Cardiac muscle cell (in vitro differentiated cells and primary cell): Measurements from ENCODE around the gene EPPIN. TPM values are rescaled to one million over a fixed set of nuclear protein-coding genes. Genes with fewer than 3 reads are reported as not detected.

ENCODE experiments used
- DNase-seq, 2 donors: peaks; one replicate each; pipeline versions ENCODE4 v3.0.0 to v3.0.0-alpha.2; 2010 to 2017; ENCODE audit warnings: low read depth in 1 of 2, low spot score in 1 of 2
- H3K27ac ChIP-seq: fragments of 200-600 bp; sonication (generic); 2 replicates; pipeline ENCODE4 v1.5.1; 2016
- H3K27me3 ChIP-seq: fragments of 200-600 bp; sonication (generic); 2 replicates; pipeline ENCODE4 v1.6.0; 2016; ENCODE audit warnings: control low read depth
- H3K36me3 ChIP-seq: fragments of 200-600 bp; sonication (generic); 2 replicates; pipeline ENCODE4 v1.5.1; 2016; ENCODE audit warnings: control low read depth
- H3K4me1 ChIP-seq: fragments of 200-600 bp; sonication (generic); 2 replicates; pipeline ENCODE4 v1.8.1; 2017; ENCODE audit warnings: low read depth, mild to moderate bottlenecking, mixed run types
- H3K4me3 ChIP-seq: fragments of 200-600 bp; sonication (generic); 2 replicates; pipeline ENCODE4 v1.5.1; 2016; ENCODE audit warnings: mild to moderate bottlenecking
- H3K9me3 ChIP-seq: fragments of 200-600 bp; sonication (generic); 2 replicates; pipeline ENCODE4 v1.5.1; 2017; ENCODE audit warnings: low read depth, mild to moderate bottlenecking, control low read depth
- polyA plus RNA-seq: library from polyadenylated mRNA; unstranded; fragments of >200 nt; fragmentation: Nextera tagmentation; extraction: Ambion mirVana; gene quantifications from 2 replicates; pipeline ENCODE4 v1.2.1, GENCODE V29; 2016
- total RNA-seq: library from RNA; depleted of rRNA; stranded (reverse); fragments of >200 nt; gene quantifications from 2 replicates; pipeline ENCODE4 v1.2.3, GENCODE V29; 2016
- TF ChIP-seq, protein P1 (sequence below): IDR thresholded peaks from 2 replicates; pipeline ENCODE4 v1.5.1; 2012; ENCODE audit warnings: low read depth, mild to moderate bottlenecking, low read length

Gene EPPIN
- total RNA-seq (not detected in 2 replicates), polyA plus RNA-seq (not detected in 2 replicates)

DNA sequence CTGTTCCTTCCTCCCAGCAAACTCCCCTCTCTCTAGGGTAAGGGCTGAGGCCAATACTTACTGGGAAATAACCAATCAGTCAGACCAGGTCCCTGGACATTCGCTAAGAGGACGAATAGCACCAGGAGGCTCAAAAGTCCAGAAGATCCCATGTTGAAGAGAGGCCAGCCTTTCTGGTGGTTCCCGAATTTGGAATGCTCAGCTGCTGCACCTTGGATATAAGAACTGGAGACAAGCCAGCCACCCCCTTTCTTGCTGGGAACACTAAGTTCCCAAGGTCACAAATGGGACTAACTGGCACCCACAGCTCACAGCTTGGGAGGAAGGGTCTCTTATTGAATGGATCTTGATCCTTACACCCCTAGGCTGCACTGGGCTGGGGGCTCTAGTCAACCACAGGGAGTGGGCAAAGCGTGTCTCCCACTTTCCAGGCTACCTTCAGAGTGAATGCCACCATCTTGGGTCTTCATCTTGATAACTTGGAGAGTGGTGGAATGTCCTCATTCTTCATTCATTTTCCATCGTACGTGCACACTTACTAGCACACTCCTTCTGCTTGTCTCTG, at the start of gene EPPIN:
Gene EPPIN (minus strand): TSS at position 196 of the 565 bp plus-strand sequence. CDS start 44 bp downstream, at position 152.
- Histone ChIP-seq H3K27ac (no peak within 1 kb of the TSS), H3K4me3 (no peak within 1 kb of the TSS), H3K9me3 (no peaks in the 10 kb centered on the region), H3K27me3 (no peaks in the 10 kb centered on the region), H3K36me3 (no peaks in the 10 kb centered on the region), H3K4me1 (no peaks in the 10 kb centered on the region)
- TF ChIP-seq, protein P1, sequence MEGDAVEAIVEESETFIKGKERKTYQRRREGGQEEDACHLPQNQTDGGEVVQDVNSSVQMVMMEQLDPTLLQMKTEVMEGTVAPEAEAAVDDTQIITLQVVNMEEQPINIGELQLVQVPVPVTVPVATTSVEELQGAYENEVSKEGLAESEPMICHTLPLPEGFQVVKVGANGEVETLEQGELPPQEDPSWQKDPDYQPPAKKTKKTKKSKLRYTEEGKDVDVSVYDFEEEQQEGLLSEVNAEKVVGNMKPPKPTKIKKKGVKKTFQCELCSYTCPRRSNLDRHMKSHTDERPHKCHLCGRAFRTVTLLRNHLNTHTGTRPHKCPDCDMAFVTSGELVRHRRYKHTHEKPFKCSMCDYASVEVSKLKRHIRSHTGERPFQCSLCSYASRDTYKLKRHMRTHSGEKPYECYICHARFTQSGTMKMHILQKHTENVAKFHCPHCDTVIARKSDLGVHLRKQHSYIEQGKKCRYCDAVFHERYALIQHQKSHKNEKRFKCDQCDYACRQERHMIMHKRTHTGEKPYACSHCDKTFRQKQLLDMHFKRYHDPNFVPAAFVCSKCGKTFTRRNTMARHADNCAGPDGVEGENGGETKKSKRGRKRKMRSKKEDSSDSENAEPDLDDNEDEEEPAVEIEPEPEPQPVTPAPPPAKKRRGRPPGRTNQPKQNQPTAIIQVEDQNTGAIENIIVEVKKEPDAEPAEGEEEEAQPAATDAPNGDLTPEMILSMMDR, result no peak
- DNase-seq, result no peak

DNA sequence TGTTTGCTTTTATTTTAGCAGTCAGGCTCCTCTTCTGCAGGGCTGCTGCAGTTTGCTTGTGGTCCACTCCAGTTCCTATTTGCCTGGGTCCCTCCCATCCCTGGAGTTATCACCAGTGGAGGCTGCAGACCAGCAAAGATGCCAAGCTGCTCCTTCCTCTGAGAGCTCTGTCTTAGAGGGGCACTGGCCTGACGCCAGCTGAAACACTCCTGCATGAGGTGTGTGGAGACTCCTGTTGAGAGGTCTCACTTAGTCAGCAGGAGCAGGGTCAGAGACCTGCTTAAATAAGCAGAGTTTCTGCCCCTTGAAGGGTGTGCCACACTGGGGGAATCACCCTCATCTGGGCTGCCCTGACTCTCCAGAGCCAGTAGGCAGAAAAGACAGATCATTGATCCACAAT, 48.0 kb upstream of the EPPIN start:
- H3K36me3 ChIP-seq, result no peaks in the 10 kb centered on the region
- H3K27ac ChIP-seq, result no peak overlapping the region
- H3K4me1 ChIP-seq, result no peaks in the 10 kb centered on the region
- no peak for DNase-seq
- TF ChIP-seq, protein P1, result no peak
- H3K27me3 ChIP-seq, result no peaks in the 10 kb centered on the region
- H3K4me3 ChIP-seq, result no peak overlapping the region
- H3K9me3 ChIP-seq, result no peaks in the 10 kb centered on the region

DNA sequence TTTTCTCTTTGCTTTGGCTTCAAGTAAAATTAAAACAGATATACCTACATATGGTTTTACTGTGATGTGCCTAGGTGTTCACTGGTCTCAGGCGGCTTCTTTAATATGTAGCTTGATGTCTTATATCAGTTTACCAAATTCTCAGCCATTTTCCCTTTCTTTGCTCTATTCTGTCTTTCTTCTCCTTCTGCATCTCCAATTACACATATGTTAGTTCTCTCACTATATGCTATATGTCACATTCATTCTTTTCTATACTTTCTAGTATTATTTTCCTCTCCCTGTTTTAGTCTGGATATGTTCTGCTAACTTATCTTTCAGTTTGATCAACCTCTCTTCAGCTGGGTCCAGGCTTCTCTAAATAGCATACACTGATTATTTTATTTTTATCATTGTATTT, 46.3 kb upstream of the EPPIN start:
- Histone ChIP-seq H3K4me1 (no peaks in the 10 kb centered on the region), H3K4me3 (no peak overlapping the region), H3K9me3 (no peaks in the 10 kb centered on the region), H3K27me3 (no peaks in the 10 kb centered on the region), H3K36me3 (no peaks in the 10 kb centered on the region), H3K27ac (no peak overlapping the region)
- TF ChIP-seq, protein P1, result no peak
- no peak for DNase-seq

GRCh38 chr20:45592574-45593189, 45.5 kb upstream of the EPPIN start:
- Histone ChIP-seq H3K27me3 (no peaks in the 10 kb centered on the region), H3K27ac (no peak overlapping the region), H3K4me1 (no peaks in the 10 kb centered on the region), H3K4me3 (no peak overlapping the region), H3K36me3 (no peaks in the 10 kb centered on the region), H3K9me3 (no peaks in the 10 kb centered on the region)
- peak; percentile 11 to 46 for DNase-seq
- TF ChIP-seq, protein P1, result peak; percentile 55

DNA sequence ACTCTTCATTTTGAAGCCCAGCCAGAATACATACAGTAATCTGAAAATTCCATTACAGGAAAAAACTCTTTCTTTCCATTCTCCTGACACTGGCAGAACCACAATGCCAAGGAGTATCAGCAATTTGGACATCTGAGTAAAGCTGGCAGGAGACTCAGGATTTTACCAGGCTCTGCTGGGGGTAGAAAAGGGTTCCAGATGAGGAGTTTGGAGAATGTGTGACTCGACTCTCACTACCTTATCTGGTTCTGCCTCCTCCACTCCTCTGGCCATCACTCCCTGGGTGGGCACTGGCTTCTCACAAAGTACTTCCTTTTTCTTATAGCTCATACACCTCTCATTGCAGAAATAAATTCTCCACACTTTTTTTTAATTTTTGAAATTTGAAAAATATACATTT, 42.5 kb upstream of the EPPIN start:
- no peaks in the 10 kb centered on the region for H3K9me3 ChIP-seq
- no peaks in the 10 kb centered on the region for H3K36me3 ChIP-seq
- H3K27me3 ChIP-seq, result no peaks in the 10 kb centered on the region
- DNase-seq, result peak in 1 of 2 donors; percentile 16
- TF ChIP-seq, protein P1, result no peak
- no peaks in the 10 kb centered on the region for H3K4me1 ChIP-seq
- H3K27ac ChIP-seq, result no peak overlapping the region
- no peak overlapping the region for H3K4me3 ChIP-seq
